ENCODE measurements around the gene KLRG1. TPM values are rescaled to one million over a fixed set of nuclear protein-coding genes. Genes with fewer than 3 reads are reported as not detected.

Gene KLRG1
- polyA plus RNA-seq, 1 donor from 2014 or later = 4.7 TPM

- no peak for TF ChIP-seq MXI1 (conservative IDR thresholded peaks at IDR 0.05; ENCODE audit: poor library complexity, severe bottlenecking)
- TF ChIP-seq REST (IDR thresholded peaks at IDR 0.05; ENCODE audit: borderline replicate concordance) = no peak
- TF ChIP-seq CTCF (IDR thresholded peaks at IDR 0.05; ENCODE audit: poor library complexity, severe bottlenecking) = no peak
- TF ChIP-seq EP300 (conservative IDR thresholded peaks at IDR 0.05; ENCODE audit: poor library complexity, severe bottlenecking) = no peak
- TF ChIP-seq RAD21 (conservative IDR thresholded peaks at IDR 0.05) = no peak
- no peak for TF ChIP-seq POLR2AphosphoS5 (IDR thresholded peaks at IDR 0.05)
- TF ChIP-seq EZH2 (IDR thresholded peaks at IDR 0.05; ENCODE audit: borderline replicate concordance, insufficient read depth, low read length, poor library complexity, severe bottlenecking) = no peak
- no peak for TF ChIP-seq TAF1 (IDR thresholded peaks at IDR 0.05; ENCODE audit: low read depth)
- no peak for TF ChIP-seq SMC3 (conservative IDR thresholded peaks at IDR 0.05; ENCODE audit: poor library complexity)
- Histone ChIP-seq H3K4me2 (ENCODE audit: low read length) (no peak overlapping the region), H3K79me2 (replicated peaks; ENCODE audit: insufficient read depth, low read length) (no peaks in the 10 kb centered on the region), H3K27ac (ENCODE audit: low read length) (no peak overlapping the region), H3K27me3 (ENCODE audit: insufficient read depth, low read depth, low read length) (no peaks in the 10 kb centered on the region), H3K9ac (ENCODE audit: low read length) (no peak overlapping the region), H2AFZ (ENCODE audit: low read depth, low read length) (no peak overlapping the region), H3K36me3 (ENCODE audit: insufficient read depth, low read length) (no peaks in the 10 kb centered on the region), H3K9me2 (ENCODE audit: insufficient read depth, low read length) (no peaks in the 10 kb centered on the region), H4K20me1 (ENCODE audit: insufficient read depth) (no peaks in the 10 kb centered on the region), H3F3A (ENCODE audit: insufficient read depth, low read length, poor library complexity, severe bottlenecking) (no peaks in the 10 kb centered on the region), H3K4me3 (ENCODE audit: low read length) (no peak overlapping the region), H3K9me3 (ENCODE audit: low read length) (no peaks in the 10 kb centered on the region)
Measured at GRCh38 chr12:9024512-9024911, 35.2 kb downstream of the KLRG1 start.

- no peak overlapping the region for H3K4me2 ChIP-seq (ENCODE audit: low read length)
- H3K36me3 ChIP-seq (ENCODE audit: insufficient read depth, low read length) = no peaks in the 10 kb centered on the region
- no peak overlapping the region for H3K9ac ChIP-seq (ENCODE audit: low read length)
- H3K27me3 ChIP-seq (ENCODE audit: insufficient read depth, low read depth, low read length) = no peaks in the 10 kb centered on the region
- no peaks in the 10 kb centered on the region for H3K9me3 ChIP-seq (ENCODE audit: low read length)
- H3F3A ChIP-seq (ENCODE audit: insufficient read depth, low read length, poor library complexity, severe bottlenecking) = no peaks in the 10 kb centered on the region
- H3K27ac ChIP-seq (ENCODE audit: low read length) = no peak overlapping the region
- no peaks in the 10 kb centered on the region for H4K20me1 ChIP-seq (ENCODE audit: insufficient read depth)
- H2AFZ ChIP-seq (ENCODE audit: low read depth, low read length) = no peak overlapping the region
- TF ChIP-seq EZH2 (IDR thresholded peaks at IDR 0.05; ENCODE audit: borderline replicate concordance, insufficient read depth, low read length, poor library complexity, severe bottlenecking) = no peak
- TF ChIP-seq POLR2AphosphoS5 (IDR thresholded peaks at IDR 0.05) = no peak
- no peak for TF ChIP-seq SMC3 (conservative IDR thresholded peaks at IDR 0.05; ENCODE audit: poor library complexity)
- no peak for TF ChIP-seq CTCF (IDR thresholded peaks at IDR 0.05; ENCODE audit: poor library complexity, severe bottlenecking)
- no peak for TF ChIP-seq REST (IDR thresholded peaks at IDR 0.05; ENCODE audit: borderline replicate concordance)
- no peak for TF ChIP-seq TAF1 (IDR thresholded peaks at IDR 0.05; ENCODE audit: low read depth)
- TF ChIP-seq RAD21 (conservative IDR thresholded peaks at IDR 0.05) = no peak
- TF ChIP-seq MXI1 (conservative IDR thresholded peaks at IDR 0.05; ENCODE audit: poor library complexity, severe bottlenecking) = no peak
- TF ChIP-seq EP300 (conservative IDR thresholded peaks at IDR 0.05; ENCODE audit: poor library complexity, severe bottlenecking) = no peak
- H3K79me2 ChIP-seq (replicated peaks; ENCODE audit: insufficient read depth, low read length) = no peaks in the 10 kb centered on the region
- no peaks in the 10 kb centered on the region for H3K9me2 ChIP-seq (ENCODE audit: insufficient read depth, low read length)
- no peak overlapping the region for H3K4me3 ChIP-seq (ENCODE audit: low read length)
Measured at GRCh38 chr12:9027161-9028059, 38.1 kb downstream of the KLRG1 start.

Data from neural cell (in vitro differentiated cells).